ENCODE results near the gene ZNF862. TPM values are rescaled to one million over a fixed set of nuclear protein-coding genes. Genes with fewer than 3 reads are reported as not detected.

Gene ZNF862
- total RNA-seq, 1 experiment from 2014 or later = 42.4 TPM

- H3K27me3 ChIP-seq (ENCODE audit: insufficient read depth, low read depth) = peaks cover 46% of the 10 kb centered on the region
- H3K4me2 ChIP-seq = no peak overlapping the region
- H3K79me2 ChIP-seq (ENCODE audit: low read depth) = no peaks in the 10 kb centered on the region
- H2AFZ ChIP-seq = no peak overlapping the region
- CTCF ChIA-PET = no interaction called here
- no TSS peak for BruUV-seq (replicated peaks)
- no peaks in the 10 kb centered on the region for H3F3A ChIP-seq (ENCODE audit: insufficient read depth, low read depth)
- no peak overlapping the region for H3K27ac ChIP-seq
- POLR2A ChIA-PET (ENCODE audit: unreplicated experiment) = no interaction called here
- TF ChIP-seq EZH2 (IDR thresholded peaks at IDR 0.05; ENCODE audit: low read depth) = no peak
- no peak for TF ChIP-seq CTCF (conservative IDR thresholded peaks at IDR 0.05)
- no peaks in the 10 kb centered on the region for H3K36me3 ChIP-seq (ENCODE audit: low read depth)
- H3K4me1 ChIP-seq (replicated peaks; ENCODE audit: insufficient read depth) = no peaks in the 10 kb centered on the region
- no peaks in the 10 kb centered on the region for H4K20me1 ChIP-seq (ENCODE audit: insufficient read depth)
- H3K4me3 ChIP-seq = no peak overlapping the region
- intact Hi-C loops (cut with micrococcal nuclease; ENCODE audit: unreplicated experiment) = no loop called here
- no peaks in the 10 kb centered on the region for H3K9me2 ChIP-seq (ENCODE audit: insufficient read depth)
- no peak for DNase-seq
- no peaks in the 10 kb centered on the region for H3K9me3 ChIP-seq (ENCODE audit: insufficient read depth, low read depth)
These were observed 20.8 kb upstream of the ZNF862 start for GRCh38 chr7:149817301-149817771.

DNA sequence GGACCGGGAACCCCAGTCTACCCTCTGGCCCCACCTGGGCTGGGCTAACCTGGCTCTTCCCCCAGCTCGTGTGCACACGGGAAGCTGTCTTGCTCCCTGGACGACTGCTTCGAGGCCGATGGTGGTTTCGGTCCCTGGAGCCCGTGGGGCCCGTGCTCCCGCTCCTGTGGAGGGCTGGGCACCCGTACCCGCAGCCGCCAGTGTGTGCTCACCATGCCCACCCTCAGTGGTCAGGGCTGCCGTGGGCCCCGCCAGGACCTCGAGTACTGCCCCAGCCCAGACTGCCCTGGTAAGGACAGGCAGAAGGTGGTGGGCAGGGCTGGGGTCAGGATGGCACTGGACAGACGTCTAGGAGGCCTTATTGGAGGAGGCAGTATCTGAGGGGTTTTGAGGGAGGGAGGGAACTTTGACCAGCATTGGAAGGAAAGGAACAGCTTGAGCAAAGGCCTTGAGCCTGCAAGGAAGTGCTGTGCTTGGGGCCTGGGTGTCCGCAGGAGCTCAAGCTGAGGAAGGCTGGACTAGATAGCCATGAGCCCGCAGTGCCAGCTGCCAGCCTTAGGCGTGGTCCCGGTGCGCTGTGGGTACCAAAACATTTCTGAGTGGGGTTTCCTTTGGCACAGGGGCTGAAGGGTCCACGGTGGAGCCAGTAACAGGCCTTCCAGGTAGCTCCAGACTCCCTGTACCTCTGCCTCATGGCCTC lies 20.2 kb upstream of the ZNF862 start:
- H3K27ac ChIP-seq = no peak overlapping the region
- no peak overlapping the region for H2AFZ ChIP-seq
- H3K4me2 ChIP-seq = no peak overlapping the region
- no peaks in the 10 kb centered on the region for H3K36me3 ChIP-seq (ENCODE audit: low read depth)
- H3K4me3 ChIP-seq = no peak overlapping the region
- ChIA-PET CTCF (no interaction called here), POLR2A (ENCODE audit: unreplicated experiment) (no interaction called here)
- H3K27me3 ChIP-seq (ENCODE audit: insufficient read depth, low read depth) = peaks cover 49% of the 10 kb centered on the region
- no peaks in the 10 kb centered on the region for H3K79me2 ChIP-seq (ENCODE audit: low read depth)
- DNase-seq = no peak
- intact Hi-C loops (cut with micrococcal nuclease; ENCODE audit: unreplicated experiment) = no loop called here
- H3K9me2 ChIP-seq (ENCODE audit: insufficient read depth) = no peaks in the 10 kb centered on the region
- no peaks in the 10 kb centered on the region for H4K20me1 ChIP-seq (ENCODE audit: insufficient read depth)
- no peak for TF ChIP-seq CTCF (conservative IDR thresholded peaks at IDR 0.05)
- TF ChIP-seq EZH2 (IDR thresholded peaks at IDR 0.05; ENCODE audit: low read depth) = no peak
- H3K4me1 ChIP-seq (replicated peaks; ENCODE audit: insufficient read depth) = no peaks in the 10 kb centered on the region
- no peaks in the 10 kb centered on the region for H3F3A ChIP-seq (ENCODE audit: insufficient read depth, low read depth)
- BruUV-seq (replicated peaks) = no TSS peak
- H3K9me3 ChIP-seq (ENCODE audit: insufficient read depth, low read depth) = no peaks in the 10 kb centered on the region

DNA sequence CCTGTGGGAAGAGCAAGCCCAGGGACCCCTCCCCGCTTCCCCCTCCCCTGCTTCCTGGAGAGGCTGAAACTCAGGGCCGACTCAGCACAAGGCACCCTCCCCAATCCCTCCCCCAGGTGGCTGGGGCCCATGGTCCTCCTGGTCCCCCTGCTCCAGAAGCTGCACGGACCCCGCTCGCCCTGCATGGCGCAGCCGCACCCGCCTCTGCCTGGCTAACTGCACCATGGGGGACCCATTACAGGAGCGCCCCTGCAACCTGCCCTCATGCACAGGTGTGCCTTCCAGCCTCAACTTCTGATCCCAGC lies 19.7 kb upstream of the ZNF862 start:
- no peaks in the 10 kb centered on the region for H3F3A ChIP-seq (ENCODE audit: insufficient read depth, low read depth)
- no peaks in the 10 kb centered on the region for H3K9me3 ChIP-seq (ENCODE audit: insufficient read depth, low read depth)
- H3K4me1 ChIP-seq (replicated peaks; ENCODE audit: insufficient read depth) = no peaks in the 10 kb centered on the region
- no peaks in the 10 kb centered on the region for H3K9me2 ChIP-seq (ENCODE audit: insufficient read depth)
- H3K4me2 ChIP-seq = no peak overlapping the region
- no peaks in the 10 kb centered on the region for H4K20me1 ChIP-seq (ENCODE audit: insufficient read depth)
- CTCF ChIA-PET = no interaction called here
- no peaks in the 10 kb centered on the region for H3K79me2 ChIP-seq (ENCODE audit: low read depth)
- no peak overlapping the region for H2AFZ ChIP-seq
- H3K27me3 ChIP-seq (ENCODE audit: insufficient read depth, low read depth) = peaks cover 54% of the 10 kb centered on the region
- POLR2A ChIA-PET (ENCODE audit: unreplicated experiment) = no interaction called here
- intact Hi-C loops (cut with micrococcal nuclease; ENCODE audit: unreplicated experiment) = no loop called here
- no peak overlapping the region for H3K27ac ChIP-seq
- DNase-seq = no peak
- no peak overlapping the region for H3K4me3 ChIP-seq
- no peaks in the 10 kb centered on the region for H3K36me3 ChIP-seq (ENCODE audit: low read depth)
- BruUV-seq (replicated peaks) = no TSS peak
- TF ChIP-seq CTCF (conservative IDR thresholded peaks at IDR 0.05) (no peak), EZH2 (IDR thresholded peaks at IDR 0.05; ENCODE audit: low read depth) (no peak)
